Suprapubic skin (tissue), 4 donors: ENCODE measurements around the gene TULP3. TPM values are rescaled to one million over a fixed set of nuclear protein-coding genes. Genes with fewer than 3 reads are reported as not detected.
"Not testable (repeated sequence)": the region's sequence is repeated elsewhere in the genome, so short reads cannot be mapped to it uniquely, and the experiment has no call there.

Experiments
- DNase-seq, 2 donors: peaks; one replicate each; pipeline ENCODE4 v3.0.0-alpha.2; 2019; ENCODE audit warnings: low spot score in 2 of 2
- H3K27ac ChIP-seq: fragments of 200-600 bp; sonication (generic); one replicate; pipeline ENCODE4 v1.5.1; 2019
- H3K27me3 ChIP-seq: fragments of 200-600 bp; sonication (generic); one replicate; pipeline ENCODE4 v1.5.1; 2019
- H3K36me3 ChIP-seq: fragments of 200-600 bp; sonication (generic); one replicate; pipeline ENCODE4 v1.5.1; 2019
- H3K4me1 ChIP-seq: fragments of 200-600 bp; sonication (generic); one replicate; pipeline ENCODE4 v1.5.1; 2019
- H3K4me3 ChIP-seq: fragments of 200-600 bp; sonication (generic); one replicate; pipeline ENCODE4 v1.5.1; 2019; ENCODE audit warnings: mild to moderate bottlenecking
- H3K9me3 ChIP-seq: fragments of 200-600 bp; sonication (generic); one replicate; pipeline ENCODE4 v1.5.1; 2019
- EP300 ChIP-seq: sonication (generic); formaldehyde crosslinking; IDR thresholded peaks from one replicate; pipeline ENCODE4 v1.6.1; 2017; ENCODE audit warnings: antibody characterized with exemption
- POLR2A ChIP-seq, 2 donors: fragments of 450-650 bp; IDR thresholded peaks; one replicate each; pipeline ENCODE4 v1.6.1; 2017; ENCODE audit warnings: antibody characterized with exemption in 2 of 2, mild to moderate bottlenecking in 2 of 2, moderate library complexity in 2 of 2
- POLR2AphosphoS5 ChIP-seq, 3 donors: sonication (generic); formaldehyde crosslinking; IDR thresholded peaks; one replicate each; pipeline ENCODE4 v1.6.1; 2017; ENCODE audit warnings: antibody characterized with exemption in 3 of 3
- WGBS: methylation state at CpG from one replicate; pipeline ENCODE4 v1.1.5; 2018; 5-methylcytosine and 5-hydroxymethylcytosine counted together
- total RNA-seq, 4 donors: library from RNA; depleted of rRNA; stranded (reverse); fragments of >200 nt; gene quantifications; one replicate each; pipeline ENCODE4 v1.1.0, GENCODE V29; 2016
- TF ChIP-seq, protein P1 (sequence below), 2 donors: fragments of 200-600 bp in 1 of 2; fragments of 450-650 bp in 1 of 2; sonication (generic) in 1 of 2; IDR thresholded peaks; one replicate each; pipeline ENCODE4 v1.5.1; 2016 to 2019; ENCODE audit warnings: antibody characterized with exemption in 2 of 2, mild to moderate bottlenecking in 1 of 2, moderate library complexity in 1 of 2

Gene TULP3
- total RNA-seq, 4 donors from 2014 or later = 21.0 to 55.8 (median 35.6) TPM

GRCh38 chr12:2857021-2857431 is 33.7 kb upstream of the TULP3 start, which contains the start of gene TEX52:
TEX52 (minus strand) TSS chr12:2857039; CDS start chr12:2857026, 13 bp downstream.
- Histone ChIP-seq H3K27ac (no peak within 1 kb of the TSS), H3K4me3 (no peak within 1 kb of the TSS), H3K4me1 (no peaks in the 10 kb centered on the region), H3K27me3 (no peaks in the 10 kb centered on the region), H3K9me3 (no peaks in the 10 kb centered on the region), H3K36me3 (peaks cover 27% of the 10 kb centered on the region)
- no peak for DNase-seq
- no peak for TF ChIP-seq POLR2AphosphoS5 (IDR thresholded peaks at IDR 0.05)
- no peak for TF ChIP-seq POLR2A (IDR thresholded peaks at IDR 0.05)
- TF ChIP-seq, protein P1, sequence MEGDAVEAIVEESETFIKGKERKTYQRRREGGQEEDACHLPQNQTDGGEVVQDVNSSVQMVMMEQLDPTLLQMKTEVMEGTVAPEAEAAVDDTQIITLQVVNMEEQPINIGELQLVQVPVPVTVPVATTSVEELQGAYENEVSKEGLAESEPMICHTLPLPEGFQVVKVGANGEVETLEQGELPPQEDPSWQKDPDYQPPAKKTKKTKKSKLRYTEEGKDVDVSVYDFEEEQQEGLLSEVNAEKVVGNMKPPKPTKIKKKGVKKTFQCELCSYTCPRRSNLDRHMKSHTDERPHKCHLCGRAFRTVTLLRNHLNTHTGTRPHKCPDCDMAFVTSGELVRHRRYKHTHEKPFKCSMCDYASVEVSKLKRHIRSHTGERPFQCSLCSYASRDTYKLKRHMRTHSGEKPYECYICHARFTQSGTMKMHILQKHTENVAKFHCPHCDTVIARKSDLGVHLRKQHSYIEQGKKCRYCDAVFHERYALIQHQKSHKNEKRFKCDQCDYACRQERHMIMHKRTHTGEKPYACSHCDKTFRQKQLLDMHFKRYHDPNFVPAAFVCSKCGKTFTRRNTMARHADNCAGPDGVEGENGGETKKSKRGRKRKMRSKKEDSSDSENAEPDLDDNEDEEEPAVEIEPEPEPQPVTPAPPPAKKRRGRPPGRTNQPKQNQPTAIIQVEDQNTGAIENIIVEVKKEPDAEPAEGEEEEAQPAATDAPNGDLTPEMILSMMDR (IDR thresholded peaks at IDR 0.05) = no peak
- TF ChIP-seq EP300 = no peak
- 100% methylated on average over 3 of the region's 3 CpGs for WGBS

- Histone ChIP-seq H3K9me3 (no peaks in the 10 kb centered on the region), H3K4me1 (no peaks in the 10 kb centered on the region), H3K27ac (no peak overlapping the region), H3K36me3 (peaks cover 27% of the 10 kb centered on the region), H3K4me3 (no peak overlapping the region), H3K27me3 (no peaks in the 10 kb centered on the region)
- TF ChIP-seq, protein P1 (IDR thresholded peaks at IDR 0.05) = no peak
- no peak for TF ChIP-seq POLR2AphosphoS5 (IDR thresholded peaks at IDR 0.05)
- TF ChIP-seq POLR2A (IDR thresholded peaks at IDR 0.05) = no peak
- no peak for TF ChIP-seq EP300
- no peak for DNase-seq
- WGBS = 92% methylated on average over 7 of the region's 7 CpGs
Observed at GRCh38 chr12:2857576-2857975, 33.1 kb upstream of the TULP3 start.

GRCh38 chr12:2858334-2858733 is 32.4 kb upstream of the TULP3 start:
- Histone ChIP-seq H3K27ac (no peak overlapping the region), H3K4me1 (no peaks in the 10 kb centered on the region), H3K36me3 (peaks cover 27% of the 10 kb centered on the region), H3K27me3 (no peaks in the 10 kb centered on the region), H3K4me3 (no peak overlapping the region), H3K9me3 (no peaks in the 10 kb centered on the region)
- no CpG with 5 or more reads among the region's 2 CpGs for WGBS
- DNase-seq = no peak
- TF ChIP-seq POLR2A (IDR thresholded peaks at IDR 0.05) (no peak), EP300 (no peak), POLR2AphosphoS5 (IDR thresholded peaks at IDR 0.05) (no peak)
- TF ChIP-seq, protein P1 (IDR thresholded peaks at IDR 0.05) = no peak

DNA sequence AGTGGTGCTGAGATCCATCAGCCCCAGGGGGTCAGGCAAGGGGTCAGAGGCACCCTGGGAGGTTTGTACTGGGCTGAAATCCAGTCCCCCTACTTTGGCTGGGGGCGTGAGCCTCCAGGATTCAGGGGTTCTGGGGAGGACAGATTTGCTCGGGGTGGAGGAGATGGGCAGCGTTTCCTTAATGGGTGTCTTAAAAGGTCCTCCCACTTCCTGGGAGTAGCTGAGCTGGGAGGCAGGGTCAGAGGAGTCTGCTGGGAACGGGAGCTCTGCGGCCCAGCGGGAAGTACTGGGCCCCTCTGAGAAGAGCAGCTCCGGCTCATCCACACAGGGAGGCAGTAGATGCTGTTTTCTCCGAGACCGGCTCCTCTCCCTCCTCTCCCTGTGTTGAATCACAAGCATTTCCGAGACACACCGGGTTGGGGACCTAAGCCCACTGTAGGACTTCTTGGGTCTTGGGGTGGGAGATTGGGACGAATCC is 31.7 kb upstream of the TULP3 start:
- Histone ChIP-seq H3K4me1 (no peaks in the 10 kb centered on the region), H3K27me3 (no peaks in the 10 kb centered on the region), H3K9me3 (no peaks in the 10 kb centered on the region), H3K36me3 (peaks cover 27% of the 10 kb centered on the region), H3K27ac (no peak overlapping the region), H3K4me3 (no peak overlapping the region)
- TF ChIP-seq POLR2AphosphoS5 (IDR thresholded peaks at IDR 0.05) = no peak
- no peak for TF ChIP-seq EP300
- 86% methylated on average over 7 of the region's 12 CpGs for WGBS
- DNase-seq = no peak

DNA sequence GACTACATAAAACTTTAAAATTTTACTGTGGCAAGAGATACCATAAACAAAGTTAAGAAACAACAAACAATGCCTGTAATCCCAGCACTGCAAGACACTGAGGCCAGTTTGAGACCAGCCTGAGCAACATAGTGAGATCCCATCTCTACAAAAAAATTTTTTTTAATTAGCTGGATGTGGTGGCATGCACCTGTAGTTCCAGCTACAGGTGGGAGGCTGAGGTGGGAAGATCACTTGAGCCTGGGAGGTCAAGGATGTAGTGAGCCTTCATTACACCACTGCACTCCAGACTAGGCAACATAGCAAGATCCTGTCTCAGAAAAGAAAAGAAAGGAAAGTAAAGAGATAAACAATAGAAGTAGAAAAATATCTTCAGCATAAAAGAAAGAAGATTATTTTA is 30.5 kb upstream of the TULP3 start:
- TF ChIP-seq EP300 = no peak
- no peak for DNase-seq
- peaks cover 35% of the 10 kb centered on the region for H3K36me3 ChIP-seq

DNA sequence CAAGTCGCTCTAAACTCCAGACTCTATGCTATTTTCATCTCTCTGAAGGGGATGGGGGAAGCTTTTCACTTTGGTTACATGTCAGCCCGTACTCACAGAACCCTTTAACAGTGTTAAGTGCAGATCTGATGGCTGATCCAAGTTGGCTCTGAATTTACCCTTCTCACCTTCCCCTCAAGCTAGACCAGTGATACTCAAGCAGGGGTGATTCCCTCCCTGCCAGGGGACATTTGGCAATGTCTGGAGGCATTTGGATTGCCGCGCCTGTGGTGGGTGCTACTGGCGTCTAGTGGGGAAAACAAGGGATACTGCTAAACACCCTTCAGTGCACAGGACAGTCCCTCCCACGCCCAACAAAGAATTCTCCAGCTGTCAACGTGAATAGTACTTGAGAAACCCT is 27.8 kb upstream of the TULP3 start:
- no peaks in the 10 kb centered on the region for H3K9me3 ChIP-seq
- H3K27ac ChIP-seq = no peak overlapping the region
- 85% methylated on average over 6 of the region's 7 CpGs for WGBS
- H3K27me3 ChIP-seq = no peaks in the 10 kb centered on the region
- peaks cover 28% of the 10 kb centered on the region for H3K36me3 ChIP-seq
- no peak for DNase-seq
- TF ChIP-seq, protein P1 (IDR thresholded peaks at IDR 0.05) = no peak
- no peak for TF ChIP-seq POLR2A (IDR thresholded peaks at IDR 0.05)
- TF ChIP-seq EP300 = no peak
- no peak for TF ChIP-seq POLR2AphosphoS5 (IDR thresholded peaks at IDR 0.05)
- no peaks in the 10 kb centered on the region for H3K4me1 ChIP-seq
- no peak overlapping the region for H3K4me3 ChIP-seq

More for the DNA sequence above, 30.5 kb upstream of the TULP3 start:
- no peaks in the 10 kb centered on the region for H3K9me3 ChIP-seq
- no peaks in the 10 kb centered on the region for H3K4me1 ChIP-seq
- no peaks in the 10 kb centered on the region for H3K27me3 ChIP-seq
- H3K4me3 ChIP-seq = no peak overlapping the region
- H3K27ac ChIP-seq = no peak overlapping the region

DNA sequence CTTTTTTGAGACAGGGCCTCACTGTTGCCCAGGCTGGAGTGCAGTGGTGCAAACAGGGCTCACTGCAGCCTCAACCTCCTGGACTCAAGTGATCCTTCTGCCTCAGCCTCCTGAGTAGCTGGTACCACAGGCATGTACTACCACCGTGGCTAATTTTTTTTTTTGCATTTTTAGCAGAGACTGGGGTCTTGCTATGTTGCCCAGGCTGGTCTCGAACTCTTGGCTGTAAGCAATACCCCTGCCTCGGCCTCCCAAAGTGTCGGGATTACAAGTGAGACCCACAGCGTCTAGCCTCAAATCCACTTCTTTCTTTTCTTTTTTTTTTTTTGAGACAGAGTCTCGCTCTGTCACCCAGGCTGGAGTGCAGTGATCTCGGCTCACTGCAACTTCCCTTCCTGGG is 27.3 kb upstream of the TULP3 start:
- H3K9me3 ChIP-seq, DNase-seq, H3K4me3 ChIP-seq, H3K27me3 ChIP-seq, H3K4me1 ChIP-seq, H3K27ac ChIP-seq: not testable (repeated sequence)
- H3K36me3 ChIP-seq = peaks cover 23% of the 10 kb centered on the region
- 94% methylated on average over 7 of the region's 7 CpGs for WGBS
